Stimulated activated naive CD8-positive, alpha-beta T cell treated with anti-CD3 and anti-CD28 coated beads, Interleukin-15, Interleukin-2, amounts not matched to agents 100 ng/mL and 50 ng/mL, for 24 hours (primary cell): ENCODE measurements around the gene POU3F3.

Experiments used
- H3K27ac Mint-ChIP-seq: one replicate; pipeline ENCODE4 v1.8.0; 2021; ENCODE audit warnings: mild to moderate bottlenecking, mixed read lengths
- H3K27me3 Mint-ChIP-seq: one replicate; pipeline ENCODE4 v1.8.0; 2021; ENCODE audit warnings: mixed read lengths
- H3K36me3 Mint-ChIP-seq: one replicate; pipeline ENCODE4 v1.8.0; 2021; ENCODE audit warnings: low read depth, mixed read lengths
- H3K4me1 Mint-ChIP-seq: one replicate; pipeline ENCODE4 v1.8.0; 2021; ENCODE audit warnings: low read depth, mixed read lengths
- H3K4me3 Mint-ChIP-seq: one replicate; pipeline ENCODE4 v1.8.0; 2021; ENCODE audit warnings: mild to moderate bottlenecking, mixed read lengths
- H3K9me3 Mint-ChIP-seq: one replicate; pipeline ENCODE4 v1.8.0; 2021; ENCODE audit warnings: mixed read lengths

POU3F3 gene

GRCh38 chr2:104874230-104874629 is 20.3 kb downstream of the POU3F3 start:
- Mint-ChIP-seq H3K4me1 (peaks cover 13% of the 10 kb centered on the region), H3K9me3 (no peaks in the 10 kb centered on the region), H3K36me3 (no peaks in the 10 kb centered on the region), H3K27me3 (peaks cover 68% of the 10 kb centered on the region), H3K27ac (no peak overlapping the region), H3K4me3 (no peak overlapping the region)

GRCh38 chr2:104875262-104875661 is 21.3 kb downstream of the POU3F3 start:
- Mint-ChIP-seq H3K4me1 (peaks cover 13% of the 10 kb centered on the region), H3K4me3 (no peak overlapping the region), H3K36me3 (no peaks in the 10 kb centered on the region), H3K27ac (no peak overlapping the region), H3K9me3 (no peaks in the 10 kb centered on the region), H3K27me3 (peaks cover 67% of the 10 kb centered on the region)

DNA sequence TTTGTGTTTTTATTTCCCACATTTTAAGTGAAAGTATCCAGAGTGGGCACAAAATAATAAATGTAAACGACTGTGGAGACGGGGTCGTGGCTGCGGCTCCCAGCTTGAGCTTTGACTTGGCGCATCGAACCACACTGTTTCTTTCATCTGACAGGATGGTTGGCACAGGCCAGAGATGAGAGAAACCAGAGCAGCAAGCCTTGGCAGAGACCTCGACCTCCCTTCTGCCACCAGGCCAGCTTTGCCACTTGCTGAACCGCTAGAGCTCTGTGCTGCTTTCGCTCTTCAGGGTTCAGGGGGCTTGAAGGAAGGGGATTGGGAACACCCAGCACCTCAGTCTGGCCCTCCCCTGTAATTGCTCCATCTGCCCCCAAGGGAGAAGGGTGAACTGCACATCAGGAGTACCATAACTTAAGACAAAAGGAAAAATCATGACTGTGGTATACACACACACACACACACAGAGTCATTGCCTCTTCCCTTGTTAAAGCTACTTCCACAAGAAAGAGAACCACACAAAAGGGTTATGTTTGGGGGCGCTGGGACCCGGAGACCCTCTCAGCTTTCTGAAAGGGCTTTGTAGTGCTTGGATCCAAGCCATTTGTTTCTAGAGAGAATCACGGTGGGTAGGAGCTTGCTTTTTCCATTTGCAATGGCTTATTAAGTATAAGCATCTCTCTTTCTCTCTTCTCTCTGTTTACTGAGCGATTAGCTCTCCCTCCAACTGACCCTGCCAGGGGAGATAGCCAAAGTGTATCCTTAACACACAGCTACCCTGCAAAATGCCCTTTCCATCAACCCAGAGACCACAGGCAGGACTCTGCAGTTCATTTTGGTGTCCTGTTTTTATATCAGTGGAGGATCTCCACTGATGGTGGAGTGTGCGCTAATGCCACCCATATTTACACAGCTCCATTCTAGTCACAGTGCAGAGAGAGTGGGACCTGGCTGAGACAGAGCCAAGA is 23.0 kb downstream of the POU3F3 start:
- H3K27me3 Mint-ChIP-seq = peaks cover 61% of the 10 kb centered on the region
- H3K27ac Mint-ChIP-seq = no peak overlapping the region
- peaks cover 7% of the 10 kb centered on the region for H3K4me1 Mint-ChIP-seq
- no peak overlapping the region for H3K4me3 Mint-ChIP-seq
- H3K36me3 Mint-ChIP-seq = no peaks in the 10 kb centered on the region
- H3K9me3 Mint-ChIP-seq = no peaks in the 10 kb centered on the region

DNA sequence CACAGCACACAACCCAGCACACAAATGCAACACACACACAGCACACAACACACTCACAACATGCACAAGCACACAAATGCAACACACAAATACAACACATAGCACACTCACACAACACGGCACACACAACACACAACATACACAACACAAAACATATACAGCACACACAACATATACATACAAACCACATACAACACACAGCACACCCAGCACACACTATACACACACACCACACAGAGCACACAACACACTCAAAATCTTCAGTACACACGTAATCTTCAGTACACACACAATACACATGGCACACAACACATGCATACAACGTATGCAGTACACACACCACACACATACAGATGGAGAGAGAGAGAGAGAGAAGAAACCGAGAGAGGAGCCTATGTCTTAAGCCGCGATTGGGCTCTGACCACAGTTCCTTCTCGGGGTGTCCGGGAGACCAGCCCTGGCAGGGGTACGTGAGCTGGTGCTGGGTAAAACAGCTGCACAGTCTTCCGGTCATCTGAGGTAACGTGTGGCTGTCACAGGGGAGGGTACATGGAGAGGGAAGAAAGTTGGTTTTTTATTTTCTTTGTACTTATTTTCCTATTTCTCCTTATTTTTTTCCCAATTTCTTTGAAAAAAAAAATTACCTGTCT is 25.1 kb downstream of the POU3F3 start:
- no peak overlapping the region for H3K4me3 Mint-ChIP-seq
- peaks cover 53% of the 10 kb centered on the region for H3K27me3 Mint-ChIP-seq
- no peaks in the 10 kb centered on the region for H3K4me1 Mint-ChIP-seq
- H3K27ac Mint-ChIP-seq = no peak overlapping the region
- H3K36me3 Mint-ChIP-seq = no peaks in the 10 kb centered on the region
- H3K9me3 Mint-ChIP-seq = no peaks in the 10 kb centered on the region

DNA sequence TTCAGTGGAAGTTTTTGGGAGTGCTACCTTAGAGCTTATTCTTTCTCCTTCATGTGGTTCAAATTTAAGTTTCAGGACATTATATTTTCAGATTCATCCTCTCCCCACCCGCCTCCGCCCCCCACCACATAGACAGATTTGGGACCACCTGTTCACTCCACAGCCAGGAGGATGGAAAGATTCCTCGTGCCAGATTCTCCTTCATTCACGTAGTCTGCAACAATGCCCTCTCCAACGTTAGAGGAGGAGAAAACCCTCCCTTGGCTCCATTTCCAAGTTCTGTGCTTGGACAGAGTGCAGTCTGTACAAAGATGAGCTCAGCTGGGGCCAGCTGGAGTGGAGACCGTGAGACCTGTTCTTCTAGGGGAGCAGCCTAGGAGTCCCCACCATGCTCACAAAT is 26.2 kb downstream of the POU3F3 start:
- H3K4me3 Mint-ChIP-seq = no peak overlapping the region
- no peaks in the 10 kb centered on the region for H3K4me1 Mint-ChIP-seq
- no peaks in the 10 kb centered on the region for H3K36me3 Mint-ChIP-seq
- H3K27me3 Mint-ChIP-seq = peaks cover 45% of the 10 kb centered on the region
- H3K27ac Mint-ChIP-seq = no peak overlapping the region
- no peaks in the 10 kb centered on the region for H3K9me3 Mint-ChIP-seq

DNA sequence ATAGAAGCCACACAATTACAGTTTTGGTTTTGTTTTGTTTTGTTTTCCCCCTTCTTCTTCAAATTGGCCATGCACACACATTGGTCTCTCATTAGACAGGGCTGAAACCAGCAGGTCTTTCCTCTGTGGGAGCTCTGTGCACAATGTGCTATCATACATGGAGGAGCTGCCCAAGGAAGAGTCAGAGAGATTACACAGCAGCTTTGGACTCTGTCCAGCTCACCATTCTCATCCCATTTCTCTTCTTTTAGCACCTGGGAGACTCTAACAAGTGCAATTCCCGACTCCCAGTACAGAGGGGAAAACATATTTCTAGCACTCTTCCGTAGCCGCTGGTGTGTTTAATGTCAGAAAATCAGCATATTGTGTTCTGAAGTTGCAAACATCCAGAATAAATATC is 29.4 kb downstream of the POU3F3 start:
- Mint-ChIP-seq H3K27me3 (peaks cover 26% of the 10 kb centered on the region), H3K9me3 (no peaks in the 10 kb centered on the region), H3K4me1 (peaks cover 8% of the 10 kb centered on the region), H3K27ac (no peak overlapping the region), H3K4me3 (no peak overlapping the region), H3K36me3 (no peaks in the 10 kb centered on the region)

DNA sequence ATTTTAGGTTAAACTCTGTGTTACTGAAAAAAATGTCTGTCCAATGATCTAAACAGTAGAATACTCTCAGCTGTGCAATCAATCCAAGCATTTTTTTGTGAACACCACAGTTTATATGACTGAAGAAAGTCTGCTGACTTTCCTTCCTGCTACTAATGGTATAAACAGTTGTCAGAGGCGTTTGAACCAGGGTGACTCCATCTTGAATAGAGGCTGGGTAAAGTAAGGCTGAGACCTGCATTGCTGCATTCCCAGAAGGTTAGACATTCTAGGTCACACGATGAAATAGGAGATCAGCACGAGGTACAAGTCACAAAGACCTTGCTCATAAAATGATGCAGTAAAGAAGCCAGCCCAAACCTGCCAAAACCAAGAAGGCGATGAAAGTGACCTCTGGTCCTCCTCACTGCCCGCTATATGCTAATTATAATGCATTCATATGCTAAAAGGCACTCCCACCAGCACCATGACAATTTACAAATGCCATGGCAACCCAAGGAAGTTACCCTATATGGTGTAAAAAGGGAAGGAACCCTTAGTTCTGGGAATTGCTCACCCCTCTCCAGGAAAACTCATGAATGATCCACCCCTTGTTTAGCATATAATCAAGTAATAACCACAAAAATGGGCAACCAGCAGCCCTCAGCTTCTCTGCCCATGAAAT is 31.3 kb downstream of the POU3F3 start:
- H3K4me3 Mint-ChIP-seq = no peak overlapping the region
- peaks cover 19% of the 10 kb centered on the region for H3K27me3 Mint-ChIP-seq
- H3K9me3 Mint-ChIP-seq = no peaks in the 10 kb centered on the region
- H3K4me1 Mint-ChIP-seq = peaks cover 22% of the 10 kb centered on the region
- no peaks in the 10 kb centered on the region for H3K36me3 Mint-ChIP-seq
- H3K27ac Mint-ChIP-seq = no peak overlapping the region

DNA sequence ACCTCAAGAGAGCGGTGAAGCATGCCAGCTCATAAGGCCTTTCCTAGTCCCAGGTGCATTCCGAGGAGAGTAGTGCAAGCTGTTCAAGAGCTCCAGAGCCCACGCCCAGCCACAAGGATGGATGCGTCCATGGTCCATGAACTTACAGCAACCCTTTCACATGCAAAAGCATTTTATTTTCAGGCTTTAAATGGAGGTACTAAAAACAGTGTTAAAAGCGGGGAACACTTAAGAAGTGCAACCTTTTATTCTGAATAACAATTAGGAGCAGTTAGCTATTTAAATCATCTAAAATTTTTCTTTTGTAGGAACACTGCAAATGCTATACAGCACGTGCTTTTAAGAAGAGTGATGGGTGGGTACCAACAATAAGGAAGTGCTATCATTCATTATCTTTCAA is 33.8 kb downstream of the POU3F3 start:
- no peaks in the 10 kb centered on the region for H3K9me3 Mint-ChIP-seq
- peaks cover 7% of the 10 kb centered on the region for H3K27me3 Mint-ChIP-seq
- no peak overlapping the region for H3K27ac Mint-ChIP-seq
- H3K4me1 Mint-ChIP-seq = peaks cover 22% of the 10 kb centered on the region
- H3K36me3 Mint-ChIP-seq = no peaks in the 10 kb centered on the region
- H3K4me3 Mint-ChIP-seq = no peak overlapping the region

DNA sequence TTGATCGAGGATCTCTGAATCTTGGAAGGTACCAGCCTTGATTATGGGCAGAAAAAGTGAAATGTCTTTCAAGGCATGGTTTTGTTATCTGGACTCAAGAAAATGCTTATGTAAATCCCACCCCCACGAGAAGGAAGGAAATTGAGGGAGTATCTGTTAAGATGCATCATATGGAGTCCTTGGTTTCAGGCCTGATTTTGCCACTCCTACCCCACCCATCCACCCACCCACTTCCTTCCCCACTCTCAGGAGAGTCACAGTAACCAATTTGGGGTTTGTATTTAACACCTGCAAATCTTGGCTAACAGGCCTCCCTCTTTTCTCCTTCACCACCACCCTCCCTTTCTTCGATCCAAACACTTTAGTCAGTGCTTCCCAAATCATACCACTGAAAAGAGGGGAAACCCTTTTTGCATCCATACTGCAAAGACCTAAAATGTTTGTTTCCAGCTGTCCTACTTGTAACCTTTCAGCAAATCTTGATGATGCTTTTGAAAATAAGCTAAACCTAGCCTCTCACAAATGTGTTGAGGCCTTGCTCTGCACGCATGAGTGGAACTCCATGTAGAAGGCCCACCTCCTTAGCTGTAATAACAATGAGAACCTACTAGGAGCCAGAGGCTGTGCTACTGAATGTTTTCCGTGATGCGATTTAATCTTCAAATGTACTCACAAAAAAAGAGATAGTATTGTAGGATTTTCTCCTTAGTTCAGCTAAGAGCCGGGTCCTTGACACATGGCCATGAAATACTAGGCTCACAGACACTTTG is 34.8 kb downstream of the POU3F3 start:
- H3K9me3 Mint-ChIP-seq = no peaks in the 10 kb centered on the region
- peaks cover 22% of the 10 kb centered on the region for H3K4me1 Mint-ChIP-seq
- no peak overlapping the region for H3K4me3 Mint-ChIP-seq
- peaks cover 4% of the 10 kb centered on the region for H3K27me3 Mint-ChIP-seq
- H3K27ac Mint-ChIP-seq = no peak overlapping the region
- no peaks in the 10 kb centered on the region for H3K36me3 Mint-ChIP-seq

GRCh38 chr2:104889291-104889959 is 35.5 kb downstream of the POU3F3 start:
- Mint-ChIP-seq H3K27ac (no peak overlapping the region), H3K4me3 (no peak overlapping the region), H3K4me1 (peaks cover 22% of the 10 kb centered on the region), H3K27me3 (no peaks in the 10 kb centered on the region), H3K9me3 (peaks cover 1% of the 10 kb centered on the region), H3K36me3 (no peaks in the 10 kb centered on the region)

DNA sequence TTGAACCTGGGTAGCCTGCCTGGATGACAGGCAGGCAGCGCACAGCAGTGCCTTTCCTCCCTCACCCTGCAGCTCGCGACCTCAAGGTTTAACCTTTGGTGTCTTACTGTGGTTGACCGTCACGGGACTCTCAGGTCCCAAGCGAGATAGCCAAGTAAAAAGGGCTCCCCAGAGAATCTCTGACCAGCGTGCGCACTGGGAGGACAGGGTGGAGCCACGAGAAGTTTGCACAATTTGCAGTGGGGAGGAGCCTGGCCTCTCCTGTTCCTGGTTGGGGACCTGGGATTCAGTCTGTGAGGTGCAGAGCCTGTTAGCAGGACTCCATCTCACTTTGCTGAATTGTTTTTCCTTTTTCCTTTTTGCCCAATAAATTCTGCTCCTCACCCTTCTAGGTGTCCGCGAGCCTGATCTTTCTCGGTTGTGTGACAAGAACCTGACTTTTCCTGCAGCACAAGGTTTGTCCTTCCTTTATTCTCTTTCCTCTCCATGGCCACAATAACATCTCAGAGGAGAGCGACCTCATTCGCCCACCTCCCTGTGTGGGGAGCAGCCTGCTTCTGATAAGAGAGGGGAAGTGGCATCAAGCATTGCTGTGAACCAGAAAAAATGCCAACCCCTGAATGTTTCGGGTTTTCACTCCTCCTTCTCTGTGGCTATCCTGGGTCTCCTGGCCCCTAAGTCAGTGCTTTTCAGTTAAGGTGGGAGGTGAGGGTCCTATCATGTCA is 36.2 kb downstream of the POU3F3 start:
- H3K27ac Mint-ChIP-seq = no peak overlapping the region
- H3K4me3 Mint-ChIP-seq = no peak overlapping the region
- no peaks in the 10 kb centered on the region for H3K36me3 Mint-ChIP-seq
- peaks cover under 1% of the 10 kb centered on the region for H3K27me3 Mint-ChIP-seq
- peaks cover 22% of the 10 kb centered on the region for H3K4me1 Mint-ChIP-seq
- peaks cover 3% of the 10 kb centered on the region for H3K9me3 Mint-ChIP-seq

DNA sequence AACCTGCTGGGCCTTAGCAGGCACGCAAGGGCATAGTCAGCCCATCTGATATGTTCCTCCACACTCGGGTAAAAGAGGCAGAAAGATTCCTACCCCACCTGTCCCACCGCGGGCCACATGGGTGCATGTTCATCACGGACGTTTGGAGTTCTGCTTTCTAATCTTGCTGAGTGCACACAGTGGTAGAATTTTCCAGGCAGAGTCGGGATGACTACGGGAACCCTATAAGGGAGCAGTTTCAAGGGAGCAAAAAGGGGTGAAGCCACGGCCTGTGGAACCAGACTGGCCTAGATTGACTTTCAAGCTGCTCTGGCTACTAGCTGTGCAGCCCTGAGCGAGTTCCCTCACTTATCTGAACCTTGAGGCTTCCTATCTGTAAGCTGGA is 36.8 kb downstream of the POU3F3 start:
- H3K4me3 Mint-ChIP-seq = no peak overlapping the region
- H3K27me3 Mint-ChIP-seq = peaks cover 4% of the 10 kb centered on the region
- no peaks in the 10 kb centered on the region for H3K36me3 Mint-ChIP-seq
- H3K4me1 Mint-ChIP-seq = peaks cover 22% of the 10 kb centered on the region
- peaks cover 3% of the 10 kb centered on the region for H3K9me3 Mint-ChIP-seq
- no peak overlapping the region for H3K27ac Mint-ChIP-seq

DNA sequence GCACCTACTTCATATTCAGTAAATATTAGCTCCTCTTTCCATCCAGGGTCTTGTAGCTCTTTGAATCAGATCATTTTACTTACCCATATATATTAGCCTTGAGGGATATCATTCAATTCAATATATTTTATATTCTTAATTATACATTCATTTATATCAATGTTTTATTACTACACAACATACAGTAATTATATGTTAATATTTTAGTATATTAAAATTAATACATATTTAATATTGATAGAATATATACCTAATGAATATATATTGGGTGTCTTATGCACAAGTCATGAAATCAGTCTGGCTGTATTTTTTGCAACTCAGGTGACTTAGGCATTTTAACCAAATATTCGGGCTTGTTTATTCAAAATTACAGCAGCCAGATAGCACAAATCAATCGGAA is 37.2 kb downstream of the POU3F3 start:
- Mint-ChIP-seq H3K4me3 (no peak overlapping the region), H3K9me3 (peaks cover 3% of the 10 kb centered on the region), H3K27me3 (peaks cover 4% of the 10 kb centered on the region), H3K4me1 (peaks cover 22% of the 10 kb centered on the region), H3K36me3 (no peaks in the 10 kb centered on the region), H3K27ac (no peak overlapping the region)

- Mint-ChIP-seq H3K27ac (no peak overlapping the region), H3K27me3 (peaks cover 4% of the 10 kb centered on the region), H3K36me3 (no peaks in the 10 kb centered on the region), H3K9me3 (peaks cover 3% of the 10 kb centered on the region), H3K4me3 (no peak overlapping the region), H3K4me1 (no peaks in the 10 kb centered on the region)
Observed at GRCh38 chr2:104896446-104896845, 42.5 kb downstream of the POU3F3 start.
